ENCODE data around the gene ITGAE.

ITGAE gene

DNA sequence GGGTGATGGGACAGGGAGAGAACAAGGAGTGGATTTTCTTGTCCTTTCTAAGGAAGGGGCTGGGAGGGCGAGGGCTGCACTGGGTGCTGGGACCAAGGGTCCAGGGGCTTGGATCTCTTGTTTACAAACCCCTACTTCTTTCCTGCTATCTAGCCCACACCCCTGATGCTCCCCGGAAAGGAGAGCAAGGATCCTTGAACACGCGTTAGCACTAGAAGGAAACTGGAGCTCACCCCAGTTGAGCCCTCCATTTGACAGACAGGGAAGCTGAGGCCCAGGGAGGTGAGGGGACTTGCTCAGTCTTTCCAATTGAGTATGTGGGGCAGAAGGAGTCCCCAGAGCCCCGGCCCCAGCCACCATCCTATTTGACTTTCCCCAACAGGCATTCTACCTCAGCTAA, 4.6 kb upstream of the ITGAE start:
- TF ChIP-seq, protein P1, sequence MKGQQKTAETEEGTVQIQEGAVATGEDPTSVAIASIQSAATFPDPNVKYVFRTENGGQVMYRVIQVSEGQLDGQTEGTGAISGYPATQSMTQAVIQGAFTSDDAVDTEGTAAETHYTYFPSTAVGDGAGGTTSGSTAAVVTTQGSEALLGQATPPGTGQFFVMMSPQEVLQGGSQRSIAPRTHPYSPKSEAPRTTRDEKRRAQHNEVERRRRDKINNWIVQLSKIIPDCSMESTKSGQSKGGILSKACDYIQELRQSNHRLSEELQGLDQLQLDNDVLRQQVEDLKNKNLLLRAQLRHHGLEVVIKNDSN (IDR thresholded peaks at IDR 0.05): no peak
- TF ChIP-seq, protein P2, sequence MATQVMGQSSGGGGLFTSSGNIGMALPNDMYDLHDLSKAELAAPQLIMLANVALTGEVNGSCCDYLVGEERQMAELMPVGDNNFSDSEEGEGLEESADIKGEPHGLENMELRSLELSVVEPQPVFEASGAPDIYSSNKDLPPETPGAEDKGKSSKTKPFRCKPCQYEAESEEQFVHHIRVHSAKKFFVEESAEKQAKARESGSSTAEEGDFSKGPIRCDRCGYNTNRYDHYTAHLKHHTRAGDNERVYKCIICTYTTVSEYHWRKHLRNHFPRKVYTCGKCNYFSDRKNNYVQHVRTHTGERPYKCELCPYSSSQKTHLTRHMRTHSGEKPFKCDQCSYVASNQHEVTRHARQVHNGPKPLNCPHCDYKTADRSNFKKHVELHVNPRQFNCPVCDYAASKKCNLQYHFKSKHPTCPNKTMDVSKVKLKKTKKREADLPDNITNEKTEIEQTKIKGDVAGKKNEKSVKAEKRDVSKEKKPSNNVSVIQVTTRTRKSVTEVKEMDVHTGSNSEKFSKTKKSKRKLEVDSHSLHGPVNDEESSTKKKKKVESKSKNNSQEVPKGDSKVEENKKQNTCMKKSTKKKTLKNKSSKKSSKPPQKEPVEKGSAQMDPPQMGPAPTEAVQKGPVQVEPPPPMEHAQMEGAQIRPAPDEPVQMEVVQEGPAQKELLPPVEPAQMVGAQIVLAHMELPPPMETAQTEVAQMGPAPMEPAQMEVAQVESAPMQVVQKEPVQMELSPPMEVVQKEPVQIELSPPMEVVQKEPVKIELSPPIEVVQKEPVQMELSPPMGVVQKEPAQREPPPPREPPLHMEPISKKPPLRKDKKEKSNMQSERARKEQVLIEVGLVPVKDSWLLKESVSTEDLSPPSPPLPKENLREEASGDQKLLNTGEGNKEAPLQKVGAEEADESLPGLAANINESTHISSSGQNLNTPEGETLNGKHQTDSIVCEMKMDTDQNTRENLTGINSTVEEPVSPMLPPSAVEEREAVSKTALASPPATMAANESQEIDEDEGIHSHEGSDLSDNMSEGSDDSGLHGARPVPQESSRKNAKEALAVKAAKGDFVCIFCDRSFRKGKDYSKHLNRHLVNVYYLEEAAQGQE (IDR thresholded peaks at IDR 0.05; ENCODE audit: low read depth): no peak
- TF ChIP-seq RAD21 (IDR thresholded peaks at IDR 0.05; ENCODE audit: low read depth) (no peak), YY1 (IDR thresholded peaks at IDR 0.05; ENCODE audit: low read depth) (no peak), TAF1 (IDR thresholded peaks at IDR 0.05; ENCODE audit: low read depth) (no peak), FOXM1 (IDR thresholded peaks at IDR 0.05; ENCODE audit: borderline replicate concordance, low read depth) (no peak), NFIC (IDR thresholded peaks at IDR 0.05) (no peak), TCF12 (IDR thresholded peaks at IDR 0.05; ENCODE audit: low read depth) (no peak), ZBTB7A (IDR thresholded peaks at IDR 0.05; ENCODE audit: low read depth) (no peak), TEAD4 (IDR thresholded peaks at IDR 0.05) (no peak), EGR1 (IDR thresholded peaks at IDR 0.05) (no peak), CREB1 (IDR thresholded peaks at IDR 0.05; ENCODE audit: low read depth) (no peak), CEBPB (IDR thresholded peaks at IDR 0.05) (no peak), EP300 (IDR thresholded peaks at IDR 0.05; ENCODE audit: borderline replicate concordance) (no peak)
- TF ChIP-seq, protein P3, sequence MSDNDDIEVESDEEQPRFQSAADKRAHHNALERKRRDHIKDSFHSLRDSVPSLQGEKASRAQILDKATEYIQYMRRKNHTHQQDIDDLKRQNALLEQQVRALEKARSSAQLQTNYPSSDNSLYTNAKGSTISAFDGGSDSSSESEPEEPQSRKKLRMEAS (IDR thresholded peaks at IDR 0.05): no peak

DNA sequence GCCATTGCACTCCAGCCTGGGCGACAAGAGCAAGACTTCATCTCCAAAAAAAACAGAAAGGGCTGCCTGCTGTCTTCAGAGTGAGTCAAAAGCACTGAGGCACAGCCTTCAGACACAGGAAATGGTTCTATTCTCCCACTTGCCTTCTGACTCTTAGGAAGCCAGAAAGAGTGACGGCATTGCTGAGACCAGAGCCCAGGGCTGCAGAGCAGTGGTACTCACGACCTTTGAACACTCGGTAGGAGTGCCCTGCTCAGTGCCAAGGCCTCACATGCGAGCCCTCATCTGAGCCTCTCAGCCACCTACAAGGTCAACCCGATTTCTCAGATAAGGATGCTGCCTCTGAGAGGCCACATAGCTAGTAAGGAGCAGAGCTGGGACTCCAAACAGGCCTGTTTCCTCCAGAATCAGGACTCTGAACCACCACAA, 3.5 kb upstream of the ITGAE start:
- TF ChIP-seq TEAD4 (IDR thresholded peaks at IDR 0.05): no peak
- TF ChIP-seq RAD21 (IDR thresholded peaks at IDR 0.05; ENCODE audit: low read depth): no peak
- TF ChIP-seq FOXM1 (IDR thresholded peaks at IDR 0.05; ENCODE audit: borderline replicate concordance, low read depth): no peak
- no peak for TF ChIP-seq TAF1 (IDR thresholded peaks at IDR 0.05; ENCODE audit: low read depth)
- TF ChIP-seq, protein P2 (IDR thresholded peaks at IDR 0.05; ENCODE audit: low read depth): no peak
- TF ChIP-seq EP300 (IDR thresholded peaks at IDR 0.05; ENCODE audit: borderline replicate concordance): no peak
- TF ChIP-seq, protein P1 (IDR thresholded peaks at IDR 0.05): no peak
- TF ChIP-seq CEBPB (IDR thresholded peaks at IDR 0.05): no peak
- TF ChIP-seq EGR1 (IDR thresholded peaks at IDR 0.05): no peak
- no peak for TF ChIP-seq TCF12 (IDR thresholded peaks at IDR 0.05; ENCODE audit: low read depth)
- no peak for TF ChIP-seq CREB1 (IDR thresholded peaks at IDR 0.05; ENCODE audit: low read depth)
- TF ChIP-seq, protein P3 (IDR thresholded peaks at IDR 0.05): no peak
- no peak for TF ChIP-seq ZBTB7A (IDR thresholded peaks at IDR 0.05; ENCODE audit: low read depth)
- no peak for TF ChIP-seq NFIC (IDR thresholded peaks at IDR 0.05)
- TF ChIP-seq YY1 (IDR thresholded peaks at IDR 0.05; ENCODE audit: low read depth): no peak

DNA sequence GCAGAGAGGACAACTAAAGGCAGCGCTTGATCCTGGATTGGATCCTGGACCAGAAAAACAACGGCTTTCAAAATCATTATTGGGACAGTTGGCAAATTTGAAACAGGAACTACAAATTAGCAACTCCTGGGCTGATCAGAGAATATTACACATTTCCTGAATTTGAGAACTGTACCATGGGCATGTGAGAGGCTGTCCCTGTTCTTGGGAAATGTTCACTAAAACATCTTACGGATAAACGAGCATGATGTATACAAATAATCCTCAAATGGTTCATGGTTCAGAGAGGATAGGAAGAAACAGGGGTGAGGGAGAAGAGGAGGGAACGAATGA, 2.3 kb upstream of the ITGAE start:
- TF ChIP-seq TCF12 (IDR thresholded peaks at IDR 0.05; ENCODE audit: low read depth) (no peak), TAF1 (IDR thresholded peaks at IDR 0.05; ENCODE audit: low read depth) (no peak), CEBPB (IDR thresholded peaks at IDR 0.05) (no peak), RAD21 (IDR thresholded peaks at IDR 0.05; ENCODE audit: low read depth) (no peak), YY1 (IDR thresholded peaks at IDR 0.05; ENCODE audit: low read depth) (no peak), CREB1 (IDR thresholded peaks at IDR 0.05; ENCODE audit: low read depth) (no peak)
- TF ChIP-seq, protein P3 (IDR thresholded peaks at IDR 0.05): no peak

DNA sequence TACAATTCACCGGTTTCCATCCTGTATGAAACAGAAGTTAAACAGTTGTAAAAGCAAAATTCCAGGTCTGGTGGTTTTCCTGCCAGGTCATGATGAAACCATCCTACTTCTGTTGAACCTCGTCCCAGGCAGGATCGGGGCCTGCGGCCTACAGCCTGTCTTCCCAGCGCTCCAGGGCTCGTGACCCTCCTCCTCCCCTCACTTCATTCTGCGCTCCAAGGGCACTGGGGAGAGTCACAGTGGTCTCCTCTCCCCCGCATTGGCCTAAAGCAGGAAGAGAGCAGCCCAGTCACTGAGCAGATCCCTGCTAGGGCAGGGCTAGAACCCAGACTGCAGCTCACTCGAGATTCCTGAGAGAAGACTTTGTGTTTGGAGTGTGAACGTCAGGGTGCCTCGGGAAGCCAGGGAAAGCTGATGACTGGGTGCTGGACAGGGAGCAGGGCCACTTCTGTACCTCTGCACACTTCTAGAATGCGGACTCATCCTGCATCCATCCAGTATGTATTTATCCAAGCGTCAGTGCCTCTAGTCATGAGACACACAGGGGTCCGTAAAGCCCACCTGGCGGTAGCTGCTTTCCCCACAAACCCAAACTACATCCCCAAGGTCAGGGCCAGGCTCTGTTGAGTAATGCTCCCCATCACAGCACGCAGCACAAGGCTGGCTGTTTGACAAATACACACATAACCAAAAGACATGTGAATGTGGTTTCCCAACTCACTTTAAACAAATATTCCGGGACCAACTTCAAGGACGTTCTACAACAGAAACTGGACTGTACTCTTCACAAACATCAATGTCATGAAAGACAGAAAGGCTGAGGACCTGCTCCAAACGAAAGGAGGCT, 1.7 kb upstream of the ITGAE start:
- TF ChIP-seq, protein P2 (IDR thresholded peaks at IDR 0.05; ENCODE audit: low read depth): no peak
- TF ChIP-seq EGR1 (IDR thresholded peaks at IDR 0.05) (no peak), TEAD4 (IDR thresholded peaks at IDR 0.05) (no peak), FOXM1 (IDR thresholded peaks at IDR 0.05; ENCODE audit: borderline replicate concordance, low read depth) (no peak), CREB1 (IDR thresholded peaks at IDR 0.05; ENCODE audit: low read depth) (no peak), TCF12 (IDR thresholded peaks at IDR 0.05; ENCODE audit: low read depth) (no peak), CEBPB (IDR thresholded peaks at IDR 0.05) (no peak), EP300 (IDR thresholded peaks at IDR 0.05; ENCODE audit: borderline replicate concordance) (no peak), ZBTB7A (IDR thresholded peaks at IDR 0.05; ENCODE audit: low read depth) (no peak), TAF1 (IDR thresholded peaks at IDR 0.05; ENCODE audit: low read depth) (no peak), YY1 (IDR thresholded peaks at IDR 0.05; ENCODE audit: low read depth) (no peak), RAD21 (IDR thresholded peaks at IDR 0.05; ENCODE audit: low read depth) (no peak), NFIC (IDR thresholded peaks at IDR 0.05) (no peak)
- TF ChIP-seq, protein P3 (IDR thresholded peaks at IDR 0.05): no peak
- TF ChIP-seq, protein P1 (IDR thresholded peaks at IDR 0.05): no peak

Data from Ishikawa (cell line).